HCT116 (cell line): ENCODE results near the gene MAP6D1. TPM values are rescaled to one million over a fixed set of nuclear protein-coding genes. Genes with fewer than 3 reads are reported as not detected.
"Not testable (repeated sequence)": the region's sequence is repeated elsewhere in the genome, so short reads cannot be mapped to it uniquely, and the experiment has no call there.

Experiments
- ATAC-seq: fragments of 200-7000 bp; cut with Tn5 transposase; 2 replicates; pipeline ENCODE4 v1.9.1; 2020; ENCODE audit warnings: mild to moderate bottlenecking, moderate library complexity
- BruUV-seq: library from RNA; stranded (reverse); fragments of 400-500 nt; replicated peaks from 2 replicates; lab custom pipeline; 2021; lab: Mats Ljungman, UMichigan
- CTCF ChIA-PET: fragments of 300-600 bp; sonication (Branson Sonifier 250); formaldehyde crosslinking; loops from one replicate; lab custom pipeline; 2021; ENCODE audit warnings: antibody characterized with exemption; lab: Charles Lee
- POLR2A ChIA-PET: fragments of 300-600, 350-600 bp; sonication (Branson Sonifier 250); formaldehyde crosslinking; loops from one replicate; lab custom pipeline; 2021; ENCODE audit warnings: antibody characterized with exemption; lab: Charles Lee
- RAD21 ChIA-PET, 2 experiments: fragments of 300-600 bp; sonication (Branson Sonifier 250); formaldehyde crosslinking; loops; one replicate each; lab custom pipeline; 2023; ENCODE audit warnings: low total read pairs in 2 of 2; ENCODE audit not compliant: uncharacterized antibody in 2 of 2, unreplicated experiment in 2 of 2, low non-redundant PET in 1 of 2; lab: Charles Lee
- DNase-seq: peaks from one replicate; pipeline ENCODE4 v3.0.0-alpha.2; 2010; ENCODE audit warnings: low read depth, low spot score
- H2AFZ ChIP-seq: fragments of 200-600 bp; shearing (Covaris generic), sonication (generic); 2 replicates; pipeline ENCODE4 v1.6.1; 2017; ENCODE audit warnings: low read depth, mixed run types, mixed read lengths, antibody characterized with exemption, low read length; ENCODE audit not compliant: poor library complexity, severe bottlenecking
- H3K27ac ChIP-seq: 2 replicates; pipeline ENCODE4 v1.5.1; 2012; ENCODE audit warnings: low read depth, low read length
- H3K27me3 ChIP-seq: fragments of 200-600 bp; sonication (generic); 2 replicates; pipeline ENCODE4 v1.6.1; 2016; ENCODE audit warnings: mixed run types, low read length, mixed read lengths; ENCODE audit not compliant: insufficient read depth
- H3K36me3 ChIP-seq, 2 experiments: fragments of 200-500 bp in 1 of 2; fragments of 200-600 bp in 1 of 2; sonication (Bioruptor generic) in 1 of 2; sonication (generic) in 1 of 2; 2 replicates each; pipeline versions ENCODE4 v1.5.1 to v1.6.1; 2014 to 2016; ENCODE audit warnings: low read length in 2 of 2, inconsistent platforms in 1 of 2, mixed read lengths in 1 of 2, mixed run types in 1 of 2; ENCODE audit not compliant: insufficient read depth in 2 of 2, control insufficient read depth in 1 of 2
- H3K4me1 ChIP-seq, 2 experiments: fragments of 200-600 bp in 1 of 2; sonication (generic) in 1 of 2; 2 replicates each; pipeline versions ENCODE4 v1.5.1 to v1.6.1; 2012 to 2017; ENCODE audit warnings: low read length in 2 of 2, inconsistent platforms in 1 of 2, mild to moderate bottlenecking in 1 of 2, mixed read lengths in 1 of 2, mixed run types in 1 of 2, moderate library complexity in 1 of 2; ENCODE audit not compliant: insufficient read depth in 2 of 2, control insufficient read depth in 1 of 2
- H3K4me2 ChIP-seq: fragments of 200-600 bp; sonication (generic); 2 replicates; pipeline ENCODE4 v1.6.1; 2017; ENCODE audit warnings: mixed run types, low read length, mixed read lengths
- H3K4me3 ChIP-seq, 2 experiments: fragments of 200-600 bp in 1 of 2; sonication (generic) in 1 of 2; replicated peaks in 1 of 2; 2 replicates each; pipeline ENCODE4 v1.5.1; 2011 to 2016; ENCODE audit warnings: low read length in 2 of 2, control low read depth in 1 of 2, low read depth in 1 of 2, mild to moderate bottlenecking in 1 of 2, mixed read lengths in 1 of 2, mixed run types in 1 of 2
- H3K79me2 ChIP-seq: fragments of 200-600 bp; sonication (generic); 2 replicates; pipeline ENCODE4 v1.6.1; 2017; ENCODE audit warnings: mild to moderate bottlenecking, mixed run types, low read length, moderate library complexity, mixed read lengths; ENCODE audit not compliant: insufficient read depth
- H3K9ac ChIP-seq: fragments of 200-600 bp; sonication (generic); 2 replicates; pipeline ENCODE4 v1.6.1; 2016; ENCODE audit warnings: low read length, mixed read lengths
- H3K9me2 ChIP-seq: fragments of 200-600 bp; sonication (generic), shearing (Covaris generic); 2 replicates; pipeline ENCODE4 v1.6.1; 2017; ENCODE audit warnings: mixed run types, mild to moderate bottlenecking, moderate library complexity; ENCODE audit not compliant: insufficient read depth
- H3K9me3 ChIP-seq, 2 experiments: fragments of 200-500 bp in 1 of 2; fragments of 200-600 bp in 1 of 2; sonication (Bioruptor generic) in 1 of 2; sonication (generic) in 1 of 2; 2 replicates each; pipeline ENCODE4 v1.6.1; 2014 to 2017; ENCODE audit warnings: low read length in 2 of 2, mixed read lengths in 2 of 2, inconsistent platforms in 1 of 2, low read depth in 1 of 2, mild to moderate bottlenecking in 1 of 2, mixed run types in 1 of 2, moderate library complexity in 1 of 2; ENCODE audit not compliant: control insufficient read depth in 1 of 2, insufficient read depth in 1 of 2
- H4K20me1 ChIP-seq: fragments of 200-600 bp; sonication (generic), shearing (Covaris generic); 2 replicates; pipeline ENCODE4 v1.6.1; 2017; ENCODE audit warnings: mixed run types, mild to moderate bottlenecking, moderate library complexity; ENCODE audit not compliant: insufficient read depth
- CBX3 ChIP-seq: IDR thresholded peaks from 2 replicates; pipeline ENCODE4 v1.6.1; 2012; ENCODE audit warnings: low read depth
- CEBPB ChIP-seq: IDR thresholded peaks from 2 replicates; pipeline ENCODE4 v1.6.1; 2012; ENCODE audit warnings: low read depth
- EGR1 ChIP-seq: IDR thresholded peaks from 2 replicates; pipeline ENCODE4 v1.6.1; 2012; ENCODE audit warnings: low read depth
- ELF1 ChIP-seq: IDR thresholded peaks from 2 replicates; pipeline ENCODE4 v1.6.1; 2012; ENCODE audit warnings: low read depth, borderline replicate concordance
- EZH2 ChIP-seq: fragments of 200-600 bp; sonication (generic); IDR thresholded peaks from 2 replicates; pipeline ENCODE4 v1.6.1; 2017; ENCODE audit warnings: antibody characterized with exemption, mixed run types
- EZH2phosphoT487 ChIP-seq: fragments of 200-600 bp; IDR thresholded peaks from 2 replicates; pipeline ENCODE4 v1.6.1; 2018; ENCODE audit warnings: antibody characterized with exemption, borderline replicate concordance
- FOSL1 ChIP-seq: IDR thresholded peaks from 2 replicates; pipeline ENCODE4 v1.6.1; 2012; ENCODE audit warnings: low read depth
- JUND ChIP-seq: IDR thresholded peaks from 2 replicates; pipeline ENCODE4 v1.6.1; 2012
- POLR2A ChIP-seq: IDR thresholded peaks from 2 replicates; pipeline ENCODE4 v1.7.0; 2011; ENCODE audit warnings: borderline replicate concordance; ENCODE audit not compliant: insufficient read depth, insufficient read length; ENCODE audit errors: extremely low read depth
- RAD21 ChIP-seq: IDR thresholded peaks from 2 replicates; pipeline ENCODE4 v1.6.1; 2012; ENCODE audit warnings: low read depth, mild to moderate bottlenecking
- SIN3A ChIP-seq: IDR thresholded peaks from 2 replicates; pipeline ENCODE4 v1.6.1; 2012; ENCODE audit warnings: low read depth
- SP1 ChIP-seq: IDR thresholded peaks from 2 replicates; pipeline ENCODE4 v1.6.1; 2012; ENCODE audit warnings: low read depth
- TCF7L2 ChIP-seq: IDR thresholded peaks from 2 replicates; pipeline ENCODE4 v1.7.0; 2011; ENCODE audit warnings: borderline replicate concordance, inconsistent platforms; ENCODE audit not compliant: insufficient read depth, insufficient read length; ENCODE audit errors: extremely low read depth
- ZNF274 ChIP-seq: fragments of 200-500 bp; sonication (Bioruptor generic); IDR thresholded peaks from 2 replicates; pipeline ENCODE4 v1.6.1; 2014; ENCODE audit warnings: mild to moderate bottlenecking, low read depth, low read length, inconsistent platforms
- intact Hi-C: fragments of 100-400 bp; cut with micrococcal nuclease; formaldehyde crosslinking; loops from 2 replicates; pipeline ENCODE4 v1.10.0; 2022
- total RNA-seq: library from RNA; stranded (reverse); gene quantifications from one replicate; pipeline ENCODE4 v1.2.1, GENCODE V29; 2021; ENCODE audit not compliant: unreplicated experiment
- TF ChIP-seq, protein P1 (sequence below): IDR thresholded peaks from 2 replicates; pipeline ENCODE4 v1.6.1; 2011; ENCODE audit warnings: mild to moderate bottlenecking, low read length, moderate library complexity; ENCODE audit not compliant: insufficient replicate concordance; ENCODE audit errors: extremely low read depth
- TF ChIP-seq, protein P2 (sequence below): IDR thresholded peaks from 2 replicates; pipeline ENCODE4 v1.6.1; 2012
- TF ChIP-seq, protein P3 (sequence below), 3 experiments: fragments of 200-600 bp in 1 of 3; sonication (generic) in 1 of 3; IDR thresholded peaks in 2 of 3; conservative IDR thresholded peaks in 1 of 3; 2 replicates each; pipeline ENCODE4 v1.5.1; 2012 to 2017; ENCODE audit warnings: low read depth in 2 of 3, low read length in 2 of 3, antibody characterized with exemption in 1 of 3, borderline replicate concordance in 1 of 3, control low read depth in 1 of 3, mild to moderate bottlenecking in 1 of 3, mixed read lengths in 1 of 3, mixed run types in 1 of 3, moderate library complexity in 1 of 3; ENCODE audit not compliant: insufficient read depth in 1 of 3

The MAP6D1 gene
- total RNA-seq, 1 experiment from 2014 or later: 5.3 TPM

DNA sequence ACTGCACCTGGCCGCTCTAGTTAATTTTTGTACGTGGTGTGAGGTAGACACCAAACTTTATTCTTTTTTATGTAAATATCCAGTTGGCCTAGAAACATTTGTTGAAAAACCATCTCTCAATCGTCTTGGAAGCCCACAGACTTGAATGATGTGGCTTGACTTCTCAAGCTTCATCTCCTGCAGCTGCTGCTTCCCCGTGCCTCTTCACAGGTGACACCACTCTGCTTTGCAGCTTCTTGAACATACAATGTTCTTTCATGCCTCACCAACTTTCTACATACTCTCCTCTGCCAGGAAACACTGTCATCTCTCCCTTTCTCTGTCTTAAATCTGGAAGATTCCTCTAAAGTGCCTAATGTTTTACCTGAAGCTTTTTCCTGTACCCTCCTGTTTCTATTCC, 35.6 kb downstream of the MAP6D1 start:
- Histone ChIP-seq H3K9ac (no peak overlapping the region), H3K9me3 (no peaks in the 10 kb centered on the region), H2AFZ (no peak overlapping the region), H3K36me3 (peaks cover 26 to 31% of the 10 kb centered on the region in 2 experiments), H3K9me2 (no peaks in the 10 kb centered on the region), H3K4me3 (no peak overlapping the region), H3K27ac (no peak overlapping the region), H3K79me2 (peaks cover 14% of the 10 kb centered on the region; the same call in 1 of the 2 replicates), H3K27me3 (no peaks in the 10 kb centered on the region), H3K4me1 (no peaks in the 10 kb centered on the region), H4K20me1 (no peaks in the 10 kb centered on the region)
- no TSS peak for BruUV-seq
- DNase-seq (no peak), ATAC-seq (no peak)
- POLR2A ChIA-PET: no interaction called here
- CTCF ChIA-PET: no interaction called here
- intact Hi-C loops: no loop called here
- TF ChIP-seq EGR1 (no peak), TCF7L2 (no peak), CBX3 (no peak), ELF1 (no peak), FOSL1 (no peak), SP1 (no peak), ZNF274 (no peak), POLR2A (no peak), JUND (no peak), RAD21 (no peak), EZH2phosphoT487 (no peak), SIN3A (no peak), CEBPB (no peak), EZH2 (no peak)
- TF ChIP-seq, protein P1, sequence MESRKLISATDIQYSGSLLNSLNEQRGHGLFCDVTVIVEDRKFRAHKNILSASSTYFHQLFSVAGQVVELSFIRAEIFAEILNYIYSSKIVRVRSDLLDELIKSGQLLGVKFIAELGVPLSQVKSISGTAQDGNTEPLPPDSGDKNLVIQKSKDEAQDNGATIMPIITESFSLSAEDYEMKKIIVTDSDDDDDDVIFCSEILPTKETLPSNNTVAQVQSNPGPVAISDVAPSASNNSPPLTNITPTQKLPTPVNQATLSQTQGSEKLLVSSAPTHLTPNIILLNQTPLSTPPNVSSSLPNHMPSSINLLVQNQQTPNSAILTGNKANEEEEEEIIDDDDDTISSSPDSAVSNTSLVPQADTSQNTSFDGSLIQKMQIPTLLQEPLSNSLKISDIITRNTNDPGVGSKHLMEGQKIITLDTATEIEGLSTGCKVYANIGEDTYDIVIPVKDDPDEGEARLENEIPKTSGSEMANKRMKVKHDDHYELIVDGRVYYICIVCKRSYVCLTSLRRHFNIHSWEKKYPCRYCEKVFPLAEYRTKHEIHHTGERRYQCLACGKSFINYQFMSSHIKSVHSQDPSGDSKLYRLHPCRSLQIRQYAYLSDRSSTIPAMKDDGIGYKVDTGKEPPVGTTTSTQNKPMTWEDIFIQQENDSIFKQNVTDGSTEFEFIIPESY: no peak
- TF ChIP-seq, protein P2, sequence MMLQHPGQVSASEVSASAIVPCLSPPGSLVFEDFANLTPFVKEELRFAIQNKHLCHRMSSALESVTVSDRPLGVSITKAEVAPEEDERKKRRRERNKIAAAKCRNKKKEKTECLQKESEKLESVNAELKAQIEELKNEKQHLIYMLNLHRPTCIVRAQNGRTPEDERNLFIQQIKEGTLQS: no peak
- TF ChIP-seq, protein P3, sequence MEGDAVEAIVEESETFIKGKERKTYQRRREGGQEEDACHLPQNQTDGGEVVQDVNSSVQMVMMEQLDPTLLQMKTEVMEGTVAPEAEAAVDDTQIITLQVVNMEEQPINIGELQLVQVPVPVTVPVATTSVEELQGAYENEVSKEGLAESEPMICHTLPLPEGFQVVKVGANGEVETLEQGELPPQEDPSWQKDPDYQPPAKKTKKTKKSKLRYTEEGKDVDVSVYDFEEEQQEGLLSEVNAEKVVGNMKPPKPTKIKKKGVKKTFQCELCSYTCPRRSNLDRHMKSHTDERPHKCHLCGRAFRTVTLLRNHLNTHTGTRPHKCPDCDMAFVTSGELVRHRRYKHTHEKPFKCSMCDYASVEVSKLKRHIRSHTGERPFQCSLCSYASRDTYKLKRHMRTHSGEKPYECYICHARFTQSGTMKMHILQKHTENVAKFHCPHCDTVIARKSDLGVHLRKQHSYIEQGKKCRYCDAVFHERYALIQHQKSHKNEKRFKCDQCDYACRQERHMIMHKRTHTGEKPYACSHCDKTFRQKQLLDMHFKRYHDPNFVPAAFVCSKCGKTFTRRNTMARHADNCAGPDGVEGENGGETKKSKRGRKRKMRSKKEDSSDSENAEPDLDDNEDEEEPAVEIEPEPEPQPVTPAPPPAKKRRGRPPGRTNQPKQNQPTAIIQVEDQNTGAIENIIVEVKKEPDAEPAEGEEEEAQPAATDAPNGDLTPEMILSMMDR (IDR thresholded peaks at IDR 0.05 in 2 of 3, conservative IDR thresholded peaks at IDR 0.05 in 1 of 3; ENCODE audit: borderline replicate concordance in 1 of 3, insufficient read depth in 1 of 3, low read depth in 2 of 3, low read length in 2 of 3): no peak
- TF ChIP-seq, all 23 proteins: peak for 0
- RAD21 ChIA-PET: no interaction called here
- H3K4me2 ChIP-seq: no peak overlapping the region

DNA sequence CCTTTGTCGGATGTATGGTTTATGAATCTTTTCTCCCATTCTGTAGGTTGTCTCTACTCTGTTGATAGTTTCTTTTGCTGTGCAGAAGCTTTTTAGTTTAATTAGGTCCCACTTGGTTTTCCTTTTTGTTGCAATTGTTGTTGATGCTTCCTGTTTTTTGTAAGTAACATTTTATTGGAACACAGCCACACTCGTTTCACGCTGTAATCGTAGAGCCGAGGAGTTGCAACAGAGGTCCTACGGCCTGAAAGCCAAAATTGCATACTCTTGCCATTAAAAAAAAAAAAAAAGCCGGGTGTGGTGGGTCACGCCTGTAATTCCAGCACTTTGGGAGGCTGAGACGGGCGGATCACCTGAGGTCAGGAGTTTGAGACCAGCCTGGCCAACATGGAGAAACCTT, 40.9 kb downstream of the MAP6D1 start:
- H4K20me1 ChIP-seq, RAD21 ChIA-PET, H3K4me1 ChIP-seq, H3K9me2 ChIP-seq, H3K27ac ChIP-seq, H3K4me3 ChIP-seq, POLR2A ChIA-PET, ATAC-seq, H3K4me2 ChIP-seq, intact Hi-C loops, H3K9me3 ChIP-seq, DNase-seq, BruUV-seq, H2AFZ ChIP-seq, H3K27me3 ChIP-seq, CTCF ChIA-PET, H3K9ac ChIP-seq: not testable (repeated sequence)
- Histone ChIP-seq H3K79me2 (peaks cover 21% of the 10 kb centered on the region; the same call in 1 of the 2 replicates), H3K36me3 (peaks cover 37 to 41% of the 10 kb centered on the region in 2 experiments)
